Kidney (tissue), 14 donors: ENCODE measurements around the gene TRAPPC12. TPM values are rescaled to one million over a fixed set of nuclear protein-coding genes. Genes with fewer than 3 reads are reported as not detected.

Source experiments
- DNase-seq, 5 donors: peaks; one replicate each; pipeline ENCODE4 v3.0.0-alpha.2; 2013 to 2020
- FAIRE-seq: peaks from 2 replicates; lab custom pipeline; 2012; peaks lifted over from hg19 to GRCh38; lab: Jason Lieb, UNC
- H3K27ac ChIP-seq, 2 donors: one replicate each; pipeline ENCODE4 v1.7.0; 2013; ENCODE audit warnings: low read depth in 2 of 2, low read length in 2 of 2, inconsistent platforms in 1 of 2
- H3K27me3 ChIP-seq: one replicate; pipeline ENCODE4 v1.7.1; 2013; ENCODE audit warnings: low read length, inconsistent platforms; ENCODE audit not compliant: control insufficient read depth, insufficient read depth
- H3K36me3 ChIP-seq, 3 donors: one replicate each; pipeline versions ENCODE4 v1.7.0 to v1.7.1; 2013; ENCODE audit warnings: low read length in 3 of 3, control low read depth in 1 of 3, inconsistent platforms in 1 of 3; ENCODE audit not compliant: insufficient read depth in 3 of 3, control insufficient read depth in 2 of 3
- H3K4me1 ChIP-seq, 3 donors: one replicate each; pipeline versions ENCODE4 v1.7.0 to v1.7.1; 2013; ENCODE audit warnings: low read length in 3 of 3, inconsistent platforms in 1 of 3, low read depth in 1 of 3; ENCODE audit not compliant: control insufficient read depth in 2 of 3, insufficient read depth in 2 of 3
- H3K4me3 ChIP-seq, 3 donors: one replicate each; pipeline versions ENCODE4 v1.7.0 to v1.8.1; 2013; ENCODE audit warnings: low read length in 3 of 3, control low read depth in 1 of 3, inconsistent platforms in 1 of 3
- H3K9ac ChIP-seq, 3 donors: one replicate each; pipeline versions ENCODE4 v1.7.0 to v1.7.1; 2013; ENCODE audit warnings: low read length in 3 of 3, control low read depth in 1 of 3, inconsistent platforms in 1 of 3
- H3K9me3 ChIP-seq, 3 donors: one replicate each; pipeline versions ENCODE4 v1.7.0 to v1.7.1; 2013; ENCODE audit warnings: low read length in 3 of 3, control low read depth in 1 of 3, inconsistent platforms in 1 of 3; ENCODE audit not compliant: control insufficient read depth in 2 of 3, insufficient read depth in 1 of 3
- CTCF ChIP-seq: IDR thresholded peaks from 3 replicates; pipeline ENCODE4 v1.5.1; 2012; ENCODE audit warnings: mild to moderate bottlenecking, moderate library complexity, borderline replicate concordance; ENCODE audit not compliant: insufficient read depth; ENCODE audit errors: extremely low read depth
- intact Hi-C: fragments of 100-400 bp; cut with DNase I; formaldehyde crosslinking; loops from one replicate; pipeline ENCODE4 v1.11.1; 2022
- polyA plus RNA-seq: library from polyadenylated mRNA; stranded (reverse); fragments of 350-450 nt; fragmentation: Illumina TruSeq; extraction: RNeasy Lipid Tissue Mini Kit (QIAGEN cat#74804); gene quantifications from one replicate; pipeline ENCODE4 v1.2.3, GENCODE V29; 2014; ENCODE audit warnings: low read depth, low replicate concordance; ENCODE audit not compliant: insufficient read depth
- total RNA-seq: library from RNA; stranded (reverse); fragmentation: NEBNext Ultra II Directional; extraction: Animal tissue kit (Norgen Biotek cat#: 25700); gene quantifications from one replicate; pipeline ENCODE4 v1.2.1, GENCODE V29; 2021
- donor health status: control.
- donor health status: control.
- donor health status: control.
- donor health status: control.
- donor health status: control.
- donor health status: DM: yes; HTN: yes; CAD: no.
- donor health status: Normal renal cell carcinoma (clear cell type).

The TRAPPC12 gene
- total and polyA plus RNA-seq, 2 donors from 2014 or later, result 81.6 to 104 TPM

DNA sequence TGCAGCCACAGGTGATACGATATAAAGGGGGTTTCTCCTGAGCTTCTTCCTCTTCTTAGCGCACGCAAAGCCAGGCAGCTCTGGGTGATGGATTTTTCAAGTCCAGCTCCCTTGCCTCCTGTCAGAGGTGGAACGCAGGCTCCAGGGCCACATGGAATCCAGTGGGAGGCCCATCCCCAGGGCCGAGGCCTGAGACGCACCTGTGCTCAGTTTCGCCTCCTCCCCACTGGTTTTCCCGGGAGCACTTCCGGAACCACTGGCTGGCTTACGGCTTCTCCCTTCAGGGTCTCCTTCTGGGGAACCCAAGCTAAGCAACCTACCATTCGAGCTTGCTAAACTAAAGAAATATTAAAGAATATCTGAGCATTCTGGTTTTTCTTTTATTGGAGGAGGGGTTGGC lies 63.6 kb downstream of the TRAPPC12 start:
- no peak overlapping the region for H3K27ac ChIP-seq
- no peak overlapping the region for H3K9ac ChIP-seq
- peaks cover 2 to 30% (median 23%) of the 10 kb centered on the region in 3 donors for H3K36me3 ChIP-seq
- DNase-seq, result peak in 1 of 5 donors; percentile 20
- no peak for TF ChIP-seq CTCF
- H3K9me3 ChIP-seq, result no peaks in the 10 kb centered on the region
- intact Hi-C loops, result no loop called here
- H3K4me3 ChIP-seq, result no peak overlapping the region
- H3K4me1 ChIP-seq, result no peaks in the 10 kb centered on the region
- FAIRE-seq, result no peak
- no peaks in the 10 kb centered on the region for H3K27me3 ChIP-seq

DNA sequence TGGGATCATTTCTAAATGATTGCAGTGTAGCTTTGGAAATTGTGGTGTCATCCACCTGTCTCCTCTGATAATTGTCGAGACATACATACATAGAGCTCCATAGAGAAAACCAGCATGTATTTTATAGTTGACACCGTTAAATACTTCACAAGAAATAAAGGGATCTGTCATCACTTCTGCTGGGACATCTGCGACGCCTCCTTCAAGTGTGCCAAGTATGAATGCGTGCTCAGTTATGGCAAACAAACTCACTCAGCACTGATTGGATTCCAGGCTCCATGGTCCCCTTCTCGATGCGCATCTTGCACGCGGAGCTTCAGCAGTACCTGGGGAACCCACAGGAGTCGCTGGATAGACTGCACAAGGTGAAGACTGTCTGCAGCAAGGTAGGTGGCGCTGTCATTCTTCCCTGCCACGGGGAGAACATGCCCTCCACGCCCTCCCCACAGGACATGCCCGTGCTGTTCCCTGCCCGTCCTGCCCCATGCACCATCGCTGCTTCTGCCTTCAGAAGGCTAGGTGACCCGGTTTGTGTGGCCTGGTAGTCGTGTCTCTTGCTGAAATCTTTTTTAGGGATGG lies 64.1 kb downstream of the TRAPPC12 start:
- FAIRE-seq (no peak), DNase-seq (peak in 1 of 5 donors; percentile 11)
- intact Hi-C loops, result no loop called here
- H3K4me3 ChIP-seq, result no peak overlapping the region
- no peak overlapping the region for H3K27ac ChIP-seq
- H3K4me1 ChIP-seq, result no peaks in the 10 kb centered on the region
- no peaks in the 10 kb centered on the region for H3K27me3 ChIP-seq
- H3K9me3 ChIP-seq, result no peaks in the 10 kb centered on the region
- H3K36me3 ChIP-seq, result peaks cover 2 to 30% (median 23%) of the 10 kb centered on the region in 3 donors
- TF ChIP-seq CTCF, result no peak
- no peak overlapping the region for H3K9ac ChIP-seq

GRCh38 chr2:3445891-3446290 lies 66.4 kb downstream of the TRAPPC12 start:
- no peak for TF ChIP-seq CTCF
- intact Hi-C loops, result no loop called here
- H3K27me3 ChIP-seq, result no peaks in the 10 kb centered on the region
- H3K4me3 ChIP-seq, result no peak overlapping the region
- H3K9me3 ChIP-seq, result no peaks in the 10 kb centered on the region
- DNase-seq (peak in 1 of 5 donors; percentile 18), FAIRE-seq (no peak)
- H3K9ac ChIP-seq, result no peak overlapping the region
- peaks cover 2 to 30% (median 28%) of the 10 kb centered on the region in 3 donors for H3K36me3 ChIP-seq
- H3K4me1 ChIP-seq, result no peaks in the 10 kb centered on the region
- H3K27ac ChIP-seq, result no peak overlapping the region
